K562 (cell line): ENCODE results near the gene PSMC3IP. TPM values are rescaled to one million over a fixed set of nuclear protein-coding genes. Genes with fewer than 3 reads are reported as not detected.

Source experiments
- CCNT2 ChIP-seq: IDR thresholded peaks from 2 replicates; pipeline ENCODE4 v1.6.1; 2011; ENCODE audit warnings: borderline replicate concordance, low read depth, mild to moderate bottlenecking, moderate library complexity, mixed read lengths, low read length; ENCODE audit not compliant: insufficient read length; ENCODE audit errors: extremely low read depth
- CTCF ChIP-seq, 3 experiments: IDR thresholded peaks in 2 of 3; conservative IDR thresholded peaks in 1 of 3; 2 replicates each; pipeline ENCODE4 v1.5.1; 2011 to 2012; ENCODE audit warnings: low read length in 3 of 3, mild to moderate bottlenecking in 3 of 3, control low read depth in 2 of 3, improper control_type of control experiment in 1 of 3, inconsistent platforms in 1 of 3, low read depth in 1 of 3, mixed read lengths in 1 of 3, moderate library complexity in 1 of 3; ENCODE audit not compliant: insufficient read depth in 2 of 3
- DIDO1 ChIP-seq: fragments of 450-650 bp; IDR thresholded peaks from 2 replicates; pipeline ENCODE4 v1.6.1; 2016; ENCODE audit warnings: low read depth, missing biosample characterization, missing genetic modification characterization
- E2F1 ChIP-seq: sonication (generic); formaldehyde crosslinking; IDR thresholded peaks from 2 replicates; pipeline ENCODE4 v1.8.1; 2023; ENCODE audit warnings: mild to moderate bottlenecking, missing genetic modification reagents, moderate library complexity
- E2F5 ChIP-seq: sonication (generic); formaldehyde crosslinking; IDR thresholded peaks from 2 replicates; pipeline ENCODE4 v1.8.0; 2022; ENCODE audit warnings: mild to moderate bottlenecking, missing genetic modification reagents
- ETS2 ChIP-seq: IDR thresholded peaks from 2 replicates; pipeline ENCODE4 v1.6.1; 2016; ENCODE audit warnings: borderline replicate concordance, missing genetic modification characterization, mild to moderate bottlenecking, moderate library complexity, missing compliant biosample characterization; ENCODE audit not compliant: poor library complexity, severe bottlenecking
- MCM7 ChIP-seq, 2 experiments: fragments of 450-650 bp; IDR thresholded peaks; 2 replicates each; pipeline ENCODE4 v1.6.1; 2016 to 2018
- NRF1 ChIP-seq, 2 experiments: fragments of 450-650 bp; IDR thresholded peaks in 1 of 2; conservative IDR thresholded peaks in 1 of 2; 2 replicates each; pipeline ENCODE4 v1.6.1; 2014; ENCODE audit warnings: mild to moderate bottlenecking in 2 of 2
- PHTF2 ChIP-seq: fragments of 250-450 bp; sonication (Bioruptor Pico); IDR thresholded peaks from 2 replicates; pipeline ENCODE4 v1.5.0; 2021; ENCODE audit warnings: mild to moderate bottlenecking
- RBM15 ChIP-seq: fragments of 200-400 bp; formaldehyde crosslinking; IDR thresholded peaks from 2 replicates; pipeline ENCODE4 v1.6.1; 2018; ENCODE audit warnings: mild to moderate bottlenecking, low read length, moderate library complexity; ENCODE audit not compliant: insufficient read depth
- RHOXF2B ChIP-seq: fragments of 250-450 bp; sonication (Bioruptor Pico); conservative IDR thresholded peaks from 2 replicates; pipeline ENCODE4 v1.5.1; 2021
- SAFB2 ChIP-seq: fragments of 200-400 bp; formaldehyde crosslinking; IDR thresholded peaks from 2 replicates; pipeline ENCODE4 v1.6.1; 2018; ENCODE audit warnings: borderline replicate concordance, low read length, low read depth, moderate library complexity; ENCODE audit not compliant: severe bottlenecking
- SREBF2 ChIP-seq: sonication (generic); formaldehyde crosslinking; IDR thresholded peaks from 2 replicates; pipeline ENCODE4 v1.4.0; 2020; ENCODE audit warnings: mild to moderate bottlenecking, missing genetic modification reagents
- TAF9B ChIP-seq: fragments of 450-650 bp; IDR thresholded peaks from 2 replicates; pipeline ENCODE4 v1.6.1; 2018; ENCODE audit warnings: mild to moderate bottlenecking; ENCODE audit not compliant: partially characterized antibody
- ZBTB1 ChIP-seq: sonication (generic); formaldehyde crosslinking; IDR thresholded peaks from 2 replicates; pipeline ENCODE4 v1.8.1; 2023; ENCODE audit warnings: missing genetic modification reagents, low read depth, mild to moderate bottlenecking, borderline replicate concordance
- ZBTB11 ChIP-seq, 3 experiments: fragments of 200-800 bp in 1 of 3; fragments of 250-450 bp in 1 of 3; fragments of 450-650 bp in 1 of 3; sonication (Bioruptor Pico) in 1 of 3; sonication (Bioruptor generic) in 1 of 3; formaldehyde crosslinking in 1 of 3; IDR thresholded peaks; 2 replicates each; pipeline versions ENCODE4 v1.6.1 to v1.8.0; 2016 to 2022; ENCODE audit warnings: mild to moderate bottlenecking in 2 of 3, missing genetic modification characterization in 2 of 3, missing compliant biosample characterization in 1 of 3, moderate library complexity in 1 of 3
- polyA plus RNA-seq, 8 experiments: library from polyadenylated mRNA; depleted of rRNA in 4 of 8; stranded (reverse) in 5 of 8; unstranded in 3 of 8; fragments of >200 nt; fragmentation: Nextera tagmentation in 2 of 8; fragmentation: Illumina TruSeq in 1 of 8; extraction: Ambion mirVana in 2 of 8; extraction: Trizol in 1 of 8; gene quantifications; 2 replicates each; pipeline versions ENCODE4 v1.2.1 to v1.2.3, GENCODE V29; 2011 to 2014; ENCODE audit warnings: inconsistent platforms in 1 of 8, missing spikeins in 1 of 8
- total RNA-seq, 7 experiments: library from RNA; depleted of rRNA in 6 of 7; stranded (reverse); fragments of >200 nt in 6 of 7; fragmentation: Illumina TruSeq in 2 of 7; extraction: Trizol in 2 of 7; gene quantifications; 2 replicates each; pipeline versions ENCODE4 v1.2.1 to v1.2.3, GENCODE V29; 2011 to 2021; ENCODE audit warnings: low replicate concordance in 1 of 7

The PSMC3IP gene
- total and polyA plus RNA-seq, 9 of the 15 experiments (the other 6 are each of a cell fraction or from before 2014, with no cell fraction given) = 13.8 to 65.6 (median 32.8) TPM

- TF ChIP-seq ZBTB11 (CRISPR knock-in tag; IDR thresholded peaks at IDR 0.05) (peak in 1 of 3 experiments; percentile 87; a peak in 2 of 6 replicates), PHTF2 (peak; percentile 93), E2F5 (CRISPR knock-in tag) (no peak), ETS2 (tag) (peak; percentile 91), NRF1 (conservative IDR thresholded peaks at IDR 0.05 in 1 of 2, IDR thresholded peaks at IDR 0.05 in 1 of 2) (no peak), SAFB2 (no peak), CTCF (IDR thresholded peaks at IDR 0.05 in 2 of 3, conservative IDR thresholded peaks at IDR 0.05 in 1 of 3; ENCODE audit: insufficient read depth in 2 of 3, low read depth in 1 of 3, low read length in 3 of 3) (no peak; a peak in 1 of 6 replicates), SREBF2 (CRISPR knock-in tag) (no peak), ZBTB1 (CRISPR knock-in tag) (no peak), DIDO1 (no peak), MCM7 (IDR thresholded peaks at IDR 0.05) (no peak), TAF9B (peak; percentile 72), CCNT2 (no peak), RHOXF2B (CRISPR knock-in tag) (peak; percentile 96), RBM15 (no peak), E2F1 (CRISPR knock-in tag) (no peak)
Observed at GRCh38 chr17:42535155-42536047, 42.1 kb downstream of the PSMC3IP start (continued).
